Measurements from ENCODE around the gene MIGA1. TPM values are rescaled to one million over a fixed set of nuclear protein-coding genes. Genes with fewer than 3 reads are reported as not detected.

Gene MIGA1
- total RNA-seq, 2 experiments from 2014 or later, result 12.2 to 15.8 TPM

GRCh38 chr1:77834771-77835334, 55.4 kb downstream of the MIGA1 start:
- peaks cover 26% of the 10 kb centered on the region for H3K36me3 ChIP-seq (ENCODE audit: insufficient read depth, low read length)
- TF ChIP-seq, protein P1, sequence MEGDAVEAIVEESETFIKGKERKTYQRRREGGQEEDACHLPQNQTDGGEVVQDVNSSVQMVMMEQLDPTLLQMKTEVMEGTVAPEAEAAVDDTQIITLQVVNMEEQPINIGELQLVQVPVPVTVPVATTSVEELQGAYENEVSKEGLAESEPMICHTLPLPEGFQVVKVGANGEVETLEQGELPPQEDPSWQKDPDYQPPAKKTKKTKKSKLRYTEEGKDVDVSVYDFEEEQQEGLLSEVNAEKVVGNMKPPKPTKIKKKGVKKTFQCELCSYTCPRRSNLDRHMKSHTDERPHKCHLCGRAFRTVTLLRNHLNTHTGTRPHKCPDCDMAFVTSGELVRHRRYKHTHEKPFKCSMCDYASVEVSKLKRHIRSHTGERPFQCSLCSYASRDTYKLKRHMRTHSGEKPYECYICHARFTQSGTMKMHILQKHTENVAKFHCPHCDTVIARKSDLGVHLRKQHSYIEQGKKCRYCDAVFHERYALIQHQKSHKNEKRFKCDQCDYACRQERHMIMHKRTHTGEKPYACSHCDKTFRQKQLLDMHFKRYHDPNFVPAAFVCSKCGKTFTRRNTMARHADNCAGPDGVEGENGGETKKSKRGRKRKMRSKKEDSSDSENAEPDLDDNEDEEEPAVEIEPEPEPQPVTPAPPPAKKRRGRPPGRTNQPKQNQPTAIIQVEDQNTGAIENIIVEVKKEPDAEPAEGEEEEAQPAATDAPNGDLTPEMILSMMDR (IDR thresholded peaks at IDR 0.05), result no peak
- Mint-ChIP-seq H3K9me3 (no peaks in the 10 kb centered on the region), H3K4me1 (ENCODE audit: low read depth) (peaks cover 10% of the 10 kb centered on the region), H3K27me3 (no peaks in the 10 kb centered on the region), H3K27ac (no peak overlapping the region), H3K4me3 (no peak overlapping the region), H3K36me3 (ENCODE audit: low read depth) (peaks cover 79% of the 10 kb centered on the region)
- intact Hi-C loops (cut with DNase I, micrococcal nuclease), result no loop called here
- no peak for ATAC-seq (ENCODE audit: poor library complexity)
- no peaks in the 10 kb centered on the region for H3K9me3 ChIP-seq (ENCODE audit: control insufficient read depth in 1 of 2, insufficient read depth in 1 of 2, low read length in 2 of 2)
- H3K27me3 ChIP-seq (ENCODE audit: control insufficient read depth in 1 of 2, insufficient read depth in 2 of 2, low read length in 2 of 2), result no peaks in the 10 kb centered on the region
- ChIA-PET CTCF (no interaction called here), POLR2A (no interaction called here)
- H3K4me1 ChIP-seq (ENCODE audit: insufficient read depth, low read length), result no peaks in the 10 kb centered on the region
- H3K4me3 ChIP-seq (ENCODE audit: low read length), result no peak overlapping the region
- H3K27ac ChIP-seq (ENCODE audit: low read depth in 1 of 2, low read length in 2 of 2), result no peak overlapping the region
- DNase-seq, result no peak

DNA sequence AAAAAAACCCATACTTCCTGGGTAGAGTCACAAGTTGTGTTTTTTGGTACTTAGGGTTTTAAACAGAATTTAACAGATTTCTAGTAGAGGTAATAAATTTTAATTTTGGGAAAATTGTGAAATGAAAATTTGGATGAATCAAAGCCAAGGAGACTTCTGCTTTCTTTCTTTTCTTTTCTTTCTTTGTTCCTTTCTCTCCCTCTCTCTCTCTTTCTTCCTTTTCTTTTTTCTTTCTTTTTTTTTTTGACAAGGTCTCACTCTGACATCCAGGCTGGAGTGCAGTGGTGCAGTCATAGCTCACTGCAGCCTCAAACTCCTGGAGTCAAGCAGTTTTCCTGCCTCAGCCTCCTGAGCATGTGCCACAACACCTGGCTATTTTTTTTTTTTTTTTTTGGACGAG, 62.1 kb downstream of the MIGA1 start:
- Mint-ChIP-seq H3K4me3 (no peak overlapping the region), H3K27ac (no peak overlapping the region), H3K4me1 (ENCODE audit: low read depth) (peaks cover 4% of the 10 kb centered on the region), H3K36me3 (ENCODE audit: low read depth) (peaks cover 69% of the 10 kb centered on the region), H3K27me3 (no peaks in the 10 kb centered on the region), H3K9me3 (no peaks in the 10 kb centered on the region)
- DNase-seq, result no peak
- Histone ChIP-seq H3K27ac (ENCODE audit: low read depth in 1 of 2, low read length in 2 of 2) (no peak overlapping the region), H3K27me3 (ENCODE audit: control insufficient read depth in 1 of 2, insufficient read depth in 2 of 2, low read length in 2 of 2) (no peaks in the 10 kb centered on the region), H3K4me3 (ENCODE audit: low read length) (no peak overlapping the region), H3K36me3 (ENCODE audit: insufficient read depth, low read length) (peaks cover 20% of the 10 kb centered on the region), H3K9me3 (ENCODE audit: control insufficient read depth in 1 of 2, insufficient read depth in 1 of 2, low read length in 2 of 2) (no peaks in the 10 kb centered on the region), H3K4me1 (ENCODE audit: insufficient read depth, low read length) (no peaks in the 10 kb centered on the region)
- CTCF ChIA-PET, result no interaction called here
- TF ChIP-seq, protein P1 (IDR thresholded peaks at IDR 0.05), result no peak
- intact Hi-C loops (cut with DNase I, micrococcal nuclease), result no loop called here
- POLR2A ChIA-PET, result no interaction called here
- ATAC-seq (ENCODE audit: poor library complexity), result no peak

DNA sequence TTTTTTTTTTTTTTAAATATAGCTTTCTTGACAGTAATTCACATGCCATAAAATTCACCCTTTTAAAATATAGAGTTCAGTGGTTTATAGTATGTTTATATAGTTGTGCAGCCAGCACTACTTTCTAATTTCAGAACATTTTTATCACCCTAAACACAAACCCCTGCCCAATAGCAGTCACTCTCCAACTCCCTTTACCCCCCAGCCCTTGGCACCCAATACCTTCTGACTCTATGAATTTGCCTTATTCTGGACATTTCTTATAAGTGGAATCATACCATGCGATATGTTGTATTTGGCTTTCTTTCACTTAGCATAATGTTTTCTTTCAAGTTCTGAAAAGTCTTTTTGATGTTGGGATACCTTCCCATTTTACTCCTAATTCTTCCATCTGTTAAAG, 66.5 kb downstream of the MIGA1 start:
- no peak overlapping the region for H3K27ac Mint-ChIP-seq

More for the DNA sequence above, 66.5 kb downstream of the MIGA1 start:
- TF ChIP-seq, protein P1 (IDR thresholded peaks at IDR 0.05), result no peak
- Mint-ChIP-seq H3K27me3 (no peaks in the 10 kb centered on the region), H3K4me3 (no peak overlapping the region), H3K9me3 (no peaks in the 10 kb centered on the region), H3K36me3 (ENCODE audit: low read depth) (peaks cover 55% of the 10 kb centered on the region), H3K4me1 (ENCODE audit: low read depth) (peaks cover 4% of the 10 kb centered on the region)
- Histone ChIP-seq H3K36me3 (ENCODE audit: insufficient read depth, low read length) (peaks cover 32% of the 10 kb centered on the region), H3K4me3 (ENCODE audit: low read length) (no peak overlapping the region), H3K9me3 (ENCODE audit: control insufficient read depth in 1 of 2, insufficient read depth in 1 of 2, low read length in 2 of 2) (no peaks in the 10 kb centered on the region), H3K4me1 (ENCODE audit: insufficient read depth, low read length) (no peaks in the 10 kb centered on the region), H3K27ac (ENCODE audit: low read depth in 1 of 2, low read length in 2 of 2) (no peak overlapping the region), H3K27me3 (ENCODE audit: control insufficient read depth in 1 of 2, insufficient read depth in 2 of 2, low read length in 2 of 2) (no peaks in the 10 kb centered on the region)
- POLR2A ChIA-PET, result interaction anchor here (0.7 kb wide), 1 partner anchor 772 kb away, joined by 4 read pairs; no protein-coding TSS in a partner anchor
- intact Hi-C loops (cut with DNase I, micrococcal nuclease), result no loop called here
- DNase-seq, result no peak
- no peak for ATAC-seq (ENCODE audit: poor library complexity)
- CTCF ChIA-PET, result no interaction called here

All from CD4-positive, alpha-beta T cell (primary cell).